HK-2 (cell line): ENCODE measurements around the gene CACNA1B.

Source experiments
- DNase-seq: peaks from one replicate; pipeline ENCODE4 v3.0.0-alpha.2; 2018; ENCODE audit not compliant: unreplicated experiment

Gene CACNA1B

GRCh38 chr9:138053321-138053868 is 175.8 kb downstream of the CACNA1B start:
- DNase-seq = no peak

GRCh38 chr9:138053996-138054752 is 176.6 kb downstream of the CACNA1B start:
- DNase-seq = no peak

GRCh38 chr9:138057726-138058125 is 180.1 kb downstream of the CACNA1B start:
- DNase-seq = no peak

GRCh38 chr9:138058181-138058580 is 180.6 kb downstream of the CACNA1B start:
- no peak for DNase-seq

GRCh38 chr9:138059196-138059595 is 181.6 kb downstream of the CACNA1B start:
- DNase-seq = no peak

GRCh38 chr9:138060365-138060764 is 182.8 kb downstream of the CACNA1B start:
- no peak for DNase-seq

GRCh38 chr9:138060881-138061280 is 183.3 kb downstream of the CACNA1B start:
- no peak for DNase-seq

GRCh38 chr9:138061631-138062030 is 184.0 kb downstream of the CACNA1B start:
- no peak for DNase-seq

GRCh38 chr9:138062196-138062595 is 184.6 kb downstream of the CACNA1B start:
- DNase-seq = no peak

GRCh38 chr9:138063033-138063432 is 185.5 kb downstream of the CACNA1B start:
- DNase-seq = no peak

GRCh38 chr9:138063785-138064184 is 186.2 kb downstream of the CACNA1B start:
- DNase-seq = no peak

- DNase-seq = no peak
Measured at GRCh38 chr9:138064547-138064946, 187.0 kb downstream of the CACNA1B start.

- DNase-seq = no peak
Measured at GRCh38 chr9:138065287-138065686, 187.7 kb downstream of the CACNA1B start.

GRCh38 chr9:138066049-138066448 is 188.5 kb downstream of the CACNA1B start:
- DNase-seq = no peak

- DNase-seq = no peak
Measured at GRCh38 chr9:138067613-138068367, 190.2 kb downstream of the CACNA1B start.

- DNase-seq = no peak
Measured at GRCh38 chr9:138068601-138069035, 191.0 kb downstream of the CACNA1B start.

GRCh38 chr9:138069731-138070456 is 192.3 kb downstream of the CACNA1B start:
- no peak for DNase-seq

GRCh38 chr9:138070815-138071214 is 193.2 kb downstream of the CACNA1B start:
- DNase-seq = no peak

GRCh38 chr9:138071292-138071691 is 193.7 kb downstream of the CACNA1B start:
- DNase-seq = no peak

- DNase-seq = no peak
Measured at GRCh38 chr9:138071731-138072130, 194.1 kb downstream of the CACNA1B start.

GRCh38 chr9:138072161-138072842 is 194.7 kb downstream of the CACNA1B start:
- DNase-seq = no peak

- DNase-seq = no peak
Measured at GRCh38 chr9:138072897-138073296, 195.3 kb downstream of the CACNA1B start.
